ENCODE results near the gene HTR2C.

Gene HTR2C

DNA sequence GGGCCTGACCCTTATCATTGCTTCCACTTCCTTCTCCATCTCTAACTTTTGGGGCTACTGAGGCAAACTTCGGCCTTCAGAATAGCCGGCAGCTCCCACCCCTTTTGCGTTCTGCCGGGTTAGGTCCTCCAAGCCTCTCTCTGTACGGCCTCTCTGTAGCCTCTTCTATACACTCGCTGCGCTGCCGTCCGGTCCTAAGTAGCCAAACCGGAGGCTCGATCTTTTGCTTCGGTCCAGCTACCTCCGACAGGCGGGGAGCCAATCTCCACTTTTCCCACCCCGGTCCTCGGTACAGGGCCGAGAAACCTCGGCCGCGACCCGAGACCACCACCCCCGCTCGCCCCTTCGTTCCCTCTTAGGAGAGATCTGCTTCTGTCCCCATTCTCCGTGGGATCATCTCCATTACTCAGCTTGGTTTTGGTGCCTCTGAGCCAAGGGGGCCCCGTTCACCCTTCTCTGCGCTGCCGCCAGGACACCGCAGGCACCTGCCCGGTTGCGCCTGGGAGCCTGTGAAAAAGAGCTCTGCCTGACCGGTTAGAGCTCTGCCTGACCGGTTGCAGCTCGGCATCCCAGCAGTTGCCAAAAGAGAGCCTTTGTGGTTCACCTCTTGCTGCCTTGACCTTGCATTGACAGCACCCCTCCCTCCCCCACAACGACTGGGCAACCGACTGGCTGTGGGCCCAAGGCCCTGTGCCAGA lies 1.0 kb upstream of the HTR2C start:
- Histone ChIP-seq H2AFZ (ENCODE audit: low read depth, low read length) (no peak overlapping the region), H3K79me2 (ENCODE audit: low read length) (no peaks in the 10 kb centered on the region), H3K4me1 (ENCODE audit: low read length) (0 out of 2 replicates have a peak, but pooled peaks cover 3% of the 10 kb centered on the region), H4K20me1 (ENCODE audit: insufficient read depth, low read length) (no peaks in the 10 kb centered on the region), H3K27me3 (ENCODE audit: low read depth, low read length) (no peaks in the 10 kb centered on the region), H3K4me3 (ENCODE audit: low read length) (no peak overlapping the region), H3K27ac (ENCODE audit: low read length) (no peak overlapping the region), H3K4me2 (ENCODE audit: low read length) (no peak overlapping the region), H3K9me3 (ENCODE audit: insufficient read depth, low read length) (no peaks in the 10 kb centered on the region), H3K36me3 (replicated peaks; ENCODE audit: low read depth, low read length) (no peaks in the 10 kb centered on the region), H3K9ac (ENCODE audit: low read length) (no peak overlapping the region)
- TF ChIP-seq, protein P1, sequence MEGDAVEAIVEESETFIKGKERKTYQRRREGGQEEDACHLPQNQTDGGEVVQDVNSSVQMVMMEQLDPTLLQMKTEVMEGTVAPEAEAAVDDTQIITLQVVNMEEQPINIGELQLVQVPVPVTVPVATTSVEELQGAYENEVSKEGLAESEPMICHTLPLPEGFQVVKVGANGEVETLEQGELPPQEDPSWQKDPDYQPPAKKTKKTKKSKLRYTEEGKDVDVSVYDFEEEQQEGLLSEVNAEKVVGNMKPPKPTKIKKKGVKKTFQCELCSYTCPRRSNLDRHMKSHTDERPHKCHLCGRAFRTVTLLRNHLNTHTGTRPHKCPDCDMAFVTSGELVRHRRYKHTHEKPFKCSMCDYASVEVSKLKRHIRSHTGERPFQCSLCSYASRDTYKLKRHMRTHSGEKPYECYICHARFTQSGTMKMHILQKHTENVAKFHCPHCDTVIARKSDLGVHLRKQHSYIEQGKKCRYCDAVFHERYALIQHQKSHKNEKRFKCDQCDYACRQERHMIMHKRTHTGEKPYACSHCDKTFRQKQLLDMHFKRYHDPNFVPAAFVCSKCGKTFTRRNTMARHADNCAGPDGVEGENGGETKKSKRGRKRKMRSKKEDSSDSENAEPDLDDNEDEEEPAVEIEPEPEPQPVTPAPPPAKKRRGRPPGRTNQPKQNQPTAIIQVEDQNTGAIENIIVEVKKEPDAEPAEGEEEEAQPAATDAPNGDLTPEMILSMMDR (IDR thresholded peaks at IDR 0.05; ENCODE audit: low read depth, low read length) = no peak
- TF ChIP-seq EZH2phosphoT487 (IDR thresholded peaks at IDR 0.05; ENCODE audit: low read depth) = no peak

DNA sequence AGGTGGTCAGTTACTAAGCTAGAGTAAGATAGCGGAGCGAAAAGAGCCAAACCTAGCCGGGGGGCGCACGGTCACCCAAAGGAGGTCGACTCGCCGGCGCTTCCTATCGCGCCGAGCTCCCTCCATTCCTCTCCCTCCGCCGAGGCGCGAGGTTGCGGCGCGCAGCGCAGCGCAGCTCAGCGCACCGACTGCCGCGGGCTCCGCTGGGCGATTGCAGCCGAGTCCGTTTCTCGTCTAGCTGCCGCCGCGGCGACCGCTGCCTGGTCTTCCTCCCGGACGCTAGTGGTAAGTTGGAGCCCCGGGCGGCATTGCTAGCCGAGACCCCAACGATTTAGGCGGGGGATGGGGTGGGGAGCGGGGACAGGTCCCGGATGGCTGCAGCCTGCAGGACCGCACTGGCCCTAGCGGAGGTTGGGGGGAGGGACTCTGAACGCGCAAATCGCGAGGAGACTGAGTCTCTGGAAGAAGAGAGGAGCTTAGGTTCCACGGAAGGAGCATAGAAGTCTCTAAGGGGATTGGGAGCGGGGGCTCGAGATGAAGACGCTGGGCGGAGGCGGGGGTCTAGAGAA lies 573 bp downstream of the HTR2C start:
- Histone ChIP-seq H4K20me1 (ENCODE audit: insufficient read depth, low read length) (no peaks in the 10 kb centered on the region), H3K79me2 (ENCODE audit: low read length) (no peaks in the 10 kb centered on the region), H3K4me2 (ENCODE audit: low read length) (no peak overlapping the region), H3K36me3 (replicated peaks; ENCODE audit: low read depth, low read length) (no peaks in the 10 kb centered on the region), H3K27me3 (ENCODE audit: low read depth, low read length) (no peaks in the 10 kb centered on the region), H2AFZ (ENCODE audit: low read depth, low read length) (no peak overlapping the region), H3K4me3 (ENCODE audit: low read length) (no peak overlapping the region), H3K9ac (ENCODE audit: low read length) (no peak overlapping the region), H3K9me3 (ENCODE audit: insufficient read depth, low read length) (no peaks in the 10 kb centered on the region), H3K4me1 (ENCODE audit: low read length) (0 out of 2 replicates have a peak, but pooled peaks cover 2% of the 10 kb centered on the region), H3K27ac (ENCODE audit: low read length) (no peak overlapping the region)
- no peak for TF ChIP-seq EZH2phosphoT487 (IDR thresholded peaks at IDR 0.05; ENCODE audit: low read depth)

DNA sequence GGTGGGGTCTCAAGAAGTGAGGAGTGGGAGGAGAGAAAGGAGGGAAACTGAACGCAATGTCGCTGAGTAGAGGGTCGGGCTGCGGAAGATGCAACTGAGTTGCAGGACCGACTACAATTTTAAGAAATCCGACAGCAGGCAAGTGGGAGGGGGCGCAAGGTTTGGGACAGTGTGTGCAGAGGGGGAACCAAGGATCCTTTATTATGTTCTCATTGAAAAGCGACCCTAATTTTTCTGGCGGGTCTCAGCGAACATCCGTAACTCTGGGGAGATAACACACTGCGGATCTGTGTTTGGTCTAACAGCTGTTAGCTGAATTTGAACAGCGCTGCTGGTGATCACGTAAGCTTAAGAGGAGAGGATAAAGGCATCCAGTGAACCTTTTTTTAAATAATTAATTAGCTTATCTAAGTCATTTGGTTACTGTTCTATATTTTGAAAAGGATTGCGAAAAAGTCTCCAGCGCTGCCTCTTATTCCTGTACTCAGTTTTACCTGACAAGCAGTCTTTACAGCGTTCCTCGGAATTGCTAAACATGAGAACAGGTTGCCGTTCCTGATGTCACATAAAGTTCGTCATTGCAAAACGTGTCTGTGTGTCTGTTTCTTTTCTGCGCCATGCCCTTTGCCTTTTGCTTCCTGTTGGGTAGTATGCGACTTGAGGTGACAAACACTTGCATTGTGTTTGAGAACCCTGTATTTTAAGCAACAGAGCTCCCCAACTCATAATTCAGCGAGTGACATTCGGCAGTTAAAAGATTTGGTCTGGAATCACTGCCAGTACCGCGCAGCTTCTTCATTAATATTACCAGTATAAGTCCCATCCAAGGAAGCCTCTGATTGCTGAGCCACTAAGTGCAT lies 1.3 kb downstream of the HTR2C start:
- no peak overlapping the region for H2AFZ ChIP-seq (ENCODE audit: low read depth, low read length)
- no peaks in the 10 kb centered on the region for H3K9me3 ChIP-seq (ENCODE audit: insufficient read depth, low read length)
- H4K20me1 ChIP-seq (ENCODE audit: insufficient read depth, low read length) = no peaks in the 10 kb centered on the region
- H3K27me3 ChIP-seq (ENCODE audit: low read depth, low read length) = no peaks in the 10 kb centered on the region
- H3K27ac ChIP-seq (ENCODE audit: low read length) = no peak overlapping the region
- no peak overlapping the region for H3K4me2 ChIP-seq (ENCODE audit: low read length)
- no peaks in the 10 kb centered on the region for H3K36me3 ChIP-seq (replicated peaks; ENCODE audit: low read depth, low read length)
- H3K9ac ChIP-seq (ENCODE audit: low read length) = no peak overlapping the region
- no peaks in the 10 kb centered on the region for H3K4me1 ChIP-seq (ENCODE audit: low read length)
- H3K79me2 ChIP-seq (ENCODE audit: low read length) = no peaks in the 10 kb centered on the region
- no peak overlapping the region for H3K4me3 ChIP-seq (ENCODE audit: low read length)
- TF ChIP-seq, protein P1 (IDR thresholded peaks at IDR 0.05; ENCODE audit: low read depth, low read length) = no peak
- TF ChIP-seq EZH2phosphoT487 (IDR thresholded peaks at IDR 0.05; ENCODE audit: low read depth) = no peak

DNA sequence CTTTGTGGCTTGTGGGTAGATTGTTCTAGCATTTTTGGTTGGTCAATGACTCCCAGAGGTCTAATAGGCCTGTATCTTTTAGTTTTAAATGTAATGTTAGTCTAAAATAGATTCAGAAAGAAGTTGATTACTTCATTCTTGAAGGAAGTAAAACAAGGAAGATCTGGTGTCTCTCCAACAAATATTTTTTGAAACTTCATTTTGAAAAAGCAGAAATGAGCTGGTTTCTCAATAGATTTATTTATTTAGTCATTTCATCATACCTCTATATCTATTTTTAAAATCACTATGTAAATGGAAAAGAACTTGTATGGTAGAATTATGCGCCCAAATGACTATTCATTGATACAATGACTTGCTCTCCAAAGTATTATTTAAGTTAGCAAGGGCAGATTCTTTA lies 7.2 kb downstream of the HTR2C start:
- H3K79me2 ChIP-seq (ENCODE audit: low read length) = no peaks in the 10 kb centered on the region
- no peaks in the 10 kb centered on the region for H3K36me3 ChIP-seq (replicated peaks; ENCODE audit: low read depth, low read length)
- peaks cover 13% of the 10 kb centered on the region for H3K4me1 ChIP-seq (ENCODE audit: low read length)
- no peak overlapping the region for H2AFZ ChIP-seq (ENCODE audit: low read depth, low read length)
- no peaks in the 10 kb centered on the region for H4K20me1 ChIP-seq (ENCODE audit: insufficient read depth, low read length)
- TF ChIP-seq, protein P1 (IDR thresholded peaks at IDR 0.05; ENCODE audit: low read depth, low read length) = no peak
- TF ChIP-seq EZH2phosphoT487 (IDR thresholded peaks at IDR 0.05; ENCODE audit: low read depth) = no peak
- no peak overlapping the region for H3K9ac ChIP-seq (ENCODE audit: low read length)
- H3K9me3 ChIP-seq (ENCODE audit: insufficient read depth, low read length) = no peaks in the 10 kb centered on the region
- H3K27me3 ChIP-seq (ENCODE audit: low read depth, low read length) = no peaks in the 10 kb centered on the region
- H3K4me2 ChIP-seq (ENCODE audit: low read length) = peak overlapping the region; percentile 42
- H3K4me3 ChIP-seq (ENCODE audit: low read length) = no peak overlapping the region
- peak overlapping the region; percentile 20; the same call in 1 of the 2 replicates for H3K27ac ChIP-seq (ENCODE audit: low read length)

Measured in OCI-LY3 (cell line).